ENCODE results near the gene IGFBPL1.

DNA sequence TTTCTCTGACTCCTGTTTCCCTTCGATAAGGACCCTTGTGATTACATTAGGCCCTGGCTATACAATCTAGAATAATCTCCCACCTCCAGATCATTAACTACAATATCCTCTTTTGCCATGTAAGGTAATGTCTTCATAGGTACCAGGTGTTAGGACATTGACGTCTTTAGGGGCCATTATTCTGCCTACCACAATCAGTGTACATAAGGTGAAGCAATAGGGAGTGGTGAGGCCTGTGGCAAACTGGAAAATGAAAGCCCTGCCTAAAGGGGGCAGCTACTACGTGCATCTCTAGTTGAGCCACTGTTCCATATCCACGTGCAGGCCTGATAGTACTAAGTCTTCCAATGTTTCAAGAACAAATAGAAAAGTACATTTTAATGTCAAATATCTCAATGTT, 36.5 kb downstream of the IGFBPL1 start:
- no peak for TF ChIP-seq EP300 (IDR thresholded peaks at IDR 0.05)
- TF ChIP-seq, protein P1, sequence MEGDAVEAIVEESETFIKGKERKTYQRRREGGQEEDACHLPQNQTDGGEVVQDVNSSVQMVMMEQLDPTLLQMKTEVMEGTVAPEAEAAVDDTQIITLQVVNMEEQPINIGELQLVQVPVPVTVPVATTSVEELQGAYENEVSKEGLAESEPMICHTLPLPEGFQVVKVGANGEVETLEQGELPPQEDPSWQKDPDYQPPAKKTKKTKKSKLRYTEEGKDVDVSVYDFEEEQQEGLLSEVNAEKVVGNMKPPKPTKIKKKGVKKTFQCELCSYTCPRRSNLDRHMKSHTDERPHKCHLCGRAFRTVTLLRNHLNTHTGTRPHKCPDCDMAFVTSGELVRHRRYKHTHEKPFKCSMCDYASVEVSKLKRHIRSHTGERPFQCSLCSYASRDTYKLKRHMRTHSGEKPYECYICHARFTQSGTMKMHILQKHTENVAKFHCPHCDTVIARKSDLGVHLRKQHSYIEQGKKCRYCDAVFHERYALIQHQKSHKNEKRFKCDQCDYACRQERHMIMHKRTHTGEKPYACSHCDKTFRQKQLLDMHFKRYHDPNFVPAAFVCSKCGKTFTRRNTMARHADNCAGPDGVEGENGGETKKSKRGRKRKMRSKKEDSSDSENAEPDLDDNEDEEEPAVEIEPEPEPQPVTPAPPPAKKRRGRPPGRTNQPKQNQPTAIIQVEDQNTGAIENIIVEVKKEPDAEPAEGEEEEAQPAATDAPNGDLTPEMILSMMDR (IDR thresholded peaks at IDR 0.05), result no peak

Measured in gastroesophageal sphincter (tissue), 3 donors.